GM21737 (cell line): ENCODE data around the gene TBC1D10A.

Source experiments
- ATAC-seq: cut with Tn5 transposase; IDR thresholded peaks from one replicate; pipeline ENCODE4 v1.9.1; 2021; ENCODE audit warnings: mild to moderate bottlenecking, moderate library complexity; ENCODE audit not compliant: unreplicated experiment

Gene TBC1D10A

DNA sequence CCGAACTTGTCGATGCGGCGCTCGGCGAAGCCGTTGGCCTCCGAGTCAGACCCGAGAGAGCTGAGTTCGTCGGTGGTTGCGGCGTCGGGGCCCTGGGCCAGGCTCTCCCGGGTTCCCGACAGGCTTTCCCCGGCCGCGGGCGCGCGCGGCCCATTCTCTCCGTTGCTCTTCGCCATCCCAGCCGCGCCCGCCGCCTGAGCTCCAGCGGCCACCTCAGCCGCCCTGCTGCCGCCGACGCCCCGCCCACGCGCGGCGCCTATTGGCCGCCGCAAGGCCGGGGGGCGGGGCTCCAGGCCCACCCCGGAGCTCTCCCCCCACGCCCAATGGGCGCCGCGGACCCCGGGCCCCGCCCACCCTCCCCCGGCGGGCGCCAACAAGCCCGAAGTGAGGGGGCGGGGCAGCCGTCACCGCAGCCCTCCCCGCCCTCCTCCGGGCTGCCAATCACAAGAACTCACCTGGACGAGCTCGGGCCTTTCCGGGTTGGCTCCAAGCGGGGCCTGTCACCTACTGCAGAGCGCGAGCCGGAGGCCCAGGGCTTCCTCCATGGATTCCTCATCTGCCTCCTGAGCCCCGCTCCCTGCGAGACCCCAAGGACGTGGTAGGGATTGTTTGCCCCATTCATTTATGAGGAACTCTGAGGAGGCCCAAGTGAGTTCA lies at the start of gene TBC1D10A:
TSS of gene TBC1D10A (minus strand) at position 236 of the 657 bp plus-strand sequence. CDS start at position 176, 60 bp downstream.
- peak; percentile 82 for ATAC-seq

- ATAC-seq, result no peak
Observed at GRCh38 chr22:30375312-30375849, 48.6 kb upstream of the TBC1D10A start.

DNA sequence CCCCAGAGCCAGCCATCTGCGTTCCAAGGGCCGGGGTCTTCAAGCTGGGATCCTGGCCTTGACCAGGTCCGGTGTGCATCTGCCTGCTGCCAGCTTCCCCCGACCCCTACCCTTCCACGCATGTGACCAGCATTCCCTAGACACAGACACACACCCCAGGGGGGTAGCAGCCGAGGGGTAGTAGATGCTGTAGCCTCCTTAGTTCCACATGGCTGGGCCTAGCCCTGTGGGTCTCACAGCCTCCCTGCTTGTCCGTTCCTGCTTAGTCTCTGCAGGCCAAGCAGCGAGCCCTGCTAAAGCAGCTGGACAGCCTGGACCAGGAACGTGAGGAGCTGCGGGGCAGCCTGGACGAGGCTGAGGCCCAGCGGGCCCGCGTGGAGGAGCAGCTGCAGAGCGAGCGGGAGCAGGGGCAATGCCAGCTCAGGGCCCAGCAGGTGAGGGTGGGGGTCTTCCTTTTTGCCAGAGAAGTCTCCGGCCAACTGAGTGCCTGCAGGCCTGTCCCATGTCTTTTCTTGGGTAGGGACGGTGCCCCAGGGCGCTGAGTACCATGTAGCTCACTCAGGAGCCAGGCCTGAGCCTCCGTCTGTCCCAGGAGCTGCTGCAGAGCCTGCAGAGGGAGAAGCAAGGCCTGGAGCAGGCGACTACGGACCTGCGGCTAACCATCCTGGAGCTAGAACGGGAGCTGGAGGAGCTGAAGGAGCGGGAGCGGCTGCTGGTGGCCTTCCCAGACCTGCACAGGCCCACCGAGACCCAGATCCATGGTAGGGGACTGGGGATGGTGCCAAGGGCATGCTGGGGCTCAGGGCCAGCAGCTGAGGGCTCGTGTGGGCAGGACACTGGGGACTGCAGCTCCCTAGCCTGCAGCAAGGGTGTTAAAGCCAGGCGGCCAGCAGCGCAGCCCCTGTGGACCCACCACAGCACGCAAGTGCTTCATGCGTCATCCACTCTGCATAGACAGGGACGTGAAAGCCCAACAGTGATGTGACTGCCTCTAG lies 46.9 kb upstream of the TBC1D10A start:
- ATAC-seq, result no peak

GRCh38 chr22:30372915-30373314 lies 46.2 kb upstream of the TBC1D10A start:
- ATAC-seq, result no peak

GRCh38 chr22:30371981-30372380 lies 45.2 kb upstream of the TBC1D10A start:
- no peak for ATAC-seq

DNA sequence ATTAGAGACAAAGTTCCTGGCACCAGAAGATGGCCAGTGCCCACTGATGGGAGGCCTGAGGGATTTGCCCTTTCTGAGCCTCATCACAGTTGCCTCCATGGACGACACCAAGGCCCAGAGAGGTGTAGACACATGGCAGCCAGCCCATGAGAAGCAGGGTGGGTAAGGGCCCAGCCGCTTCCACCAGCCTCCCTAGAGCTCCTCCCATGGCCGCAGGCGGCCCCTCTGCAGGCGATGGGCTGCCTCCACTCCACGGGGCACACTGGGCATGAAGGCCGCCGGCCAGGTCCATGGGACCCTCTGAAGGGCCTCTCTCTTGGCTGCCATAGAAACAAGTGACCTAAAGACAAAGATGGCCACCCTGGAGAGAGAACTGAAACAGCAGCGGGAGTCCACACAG lies 44.6 kb upstream of the TBC1D10A start:
- no peak for ATAC-seq

GRCh38 chr22:30370641-30371230 lies 44.0 kb upstream of the TBC1D10A start:
- ATAC-seq, result no peak

DNA sequence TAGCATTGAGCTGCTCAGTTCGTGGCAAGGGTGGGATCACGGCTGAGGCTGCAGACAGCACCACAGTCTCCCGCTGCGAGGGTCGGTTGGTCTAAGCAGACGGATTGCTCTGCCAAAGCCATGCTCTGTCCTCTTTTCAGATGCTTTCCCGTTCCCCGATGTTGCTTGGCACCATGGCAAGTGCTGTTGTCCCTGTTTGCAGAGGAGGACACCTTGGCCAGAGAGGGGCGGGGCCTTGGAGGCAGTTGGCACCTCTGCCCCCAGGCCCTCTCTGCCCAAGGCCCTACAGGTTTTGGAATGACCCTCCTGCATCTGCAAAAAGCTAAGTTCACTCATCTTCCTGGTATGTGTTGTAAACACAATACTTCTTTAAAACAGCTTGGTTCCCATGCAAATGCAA lies 41.7 kb upstream of the TBC1D10A start:
- no peak for ATAC-seq

DNA sequence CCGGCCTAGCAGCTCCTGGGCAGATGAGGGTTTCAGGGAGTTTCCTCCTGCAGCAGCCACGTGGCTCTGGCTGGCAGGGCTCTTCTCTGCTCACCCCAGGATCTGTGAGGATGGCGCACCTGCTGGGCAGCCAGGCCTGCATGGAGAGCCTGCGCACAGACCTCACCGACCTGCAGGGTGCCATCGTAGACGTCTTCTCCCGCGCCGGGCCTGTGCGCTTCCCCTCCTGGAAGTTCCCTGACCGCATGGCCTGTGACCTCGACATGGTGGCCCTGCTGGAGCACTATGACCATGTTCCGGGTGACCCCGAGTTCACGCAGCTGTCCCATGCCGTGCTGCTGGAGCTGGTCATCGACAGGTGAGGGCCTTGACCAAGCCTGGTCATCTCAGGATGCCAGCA lies 39.1 kb upstream of the TBC1D10A start:
- no peak for ATAC-seq

- ATAC-seq, result no peak
Observed at GRCh38 chr22:30362651-30363281, 36.0 kb upstream of the TBC1D10A start.

DNA sequence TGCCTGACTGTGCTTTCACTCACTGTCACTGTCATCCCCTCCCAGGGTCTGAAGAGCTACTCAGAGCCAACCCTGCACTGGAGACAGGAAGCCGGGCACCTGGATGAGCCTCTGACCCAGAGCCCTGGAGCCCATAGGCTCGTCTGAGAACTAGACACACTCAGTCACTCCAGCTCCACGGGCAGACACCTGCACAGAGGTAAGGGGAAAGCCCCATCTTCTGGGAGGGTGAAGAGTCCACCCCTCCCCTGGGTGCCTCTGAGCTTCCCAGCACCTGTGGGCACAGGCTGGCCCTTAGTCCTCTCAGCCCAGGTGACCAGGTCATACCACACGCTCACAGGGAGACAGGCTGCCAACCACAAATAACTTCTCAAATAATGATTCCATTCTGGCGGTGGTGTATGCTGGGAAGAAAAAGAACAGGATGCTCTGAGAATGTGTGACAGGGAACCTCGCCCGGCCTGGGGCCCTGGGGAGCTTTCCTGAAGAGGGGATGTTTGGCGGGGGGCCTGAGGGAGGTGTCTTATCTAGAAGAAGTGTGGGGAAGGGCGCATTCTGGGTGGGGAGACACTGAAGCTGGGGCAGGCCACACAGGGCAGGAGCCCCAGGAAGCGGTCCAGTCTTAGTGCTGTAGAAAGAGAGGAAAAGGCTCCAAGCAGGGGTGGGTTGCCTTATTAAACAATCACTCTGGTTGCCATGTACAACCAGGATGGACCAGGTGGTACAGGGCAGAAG lies 35.3 kb upstream of the TBC1D10A start:
- ATAC-seq, result no peak

DNA sequence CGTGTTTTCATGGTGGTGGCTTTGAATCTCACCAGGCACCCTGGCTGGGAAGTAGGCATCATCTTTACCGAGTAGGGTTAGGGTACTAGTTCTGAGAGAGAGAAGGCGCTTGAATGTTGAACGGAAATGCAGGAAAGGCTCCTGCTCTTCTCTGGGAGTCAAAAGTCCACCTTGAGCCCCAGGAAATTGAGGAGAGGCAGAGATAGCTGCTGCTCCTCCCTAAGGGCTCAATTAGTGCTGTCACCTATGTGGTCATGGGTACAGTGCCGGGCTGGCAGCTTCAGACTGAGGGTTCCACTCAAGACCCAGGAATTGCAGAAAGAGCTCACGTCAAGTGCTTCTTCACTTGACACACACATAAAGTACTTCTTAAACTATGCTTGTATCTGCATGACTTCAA lies 31.8 kb upstream of the TBC1D10A start:
- no peak for ATAC-seq

DNA sequence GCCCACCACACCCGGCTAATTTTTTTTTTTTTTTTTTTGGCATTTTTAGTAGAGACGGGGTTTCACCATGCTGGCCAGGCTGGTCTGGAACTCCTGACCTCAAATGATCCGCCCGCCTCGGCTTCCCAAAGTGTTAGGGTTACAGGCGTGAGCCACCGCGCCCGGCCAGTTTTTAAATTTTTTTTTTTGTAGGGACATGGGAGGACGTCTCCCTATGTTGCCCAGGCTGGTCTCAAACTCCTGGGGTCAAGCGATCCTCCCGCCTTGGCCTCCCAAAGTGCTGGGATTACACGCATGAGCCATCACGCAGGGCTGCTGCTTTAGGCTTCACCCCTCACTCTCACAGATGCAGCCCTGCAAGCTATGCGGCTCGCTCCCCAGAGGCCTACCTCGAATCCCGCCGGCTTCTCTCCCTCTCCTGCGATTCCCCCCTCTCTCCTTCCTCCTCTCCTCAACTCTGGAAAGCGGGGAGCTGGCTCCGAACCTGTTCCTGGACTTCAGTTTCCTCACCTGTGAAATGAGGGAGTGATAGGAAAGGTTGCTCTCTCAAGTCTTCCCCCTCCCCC lies 31.0 kb upstream of the TBC1D10A start:
- no peak for ATAC-seq

DNA sequence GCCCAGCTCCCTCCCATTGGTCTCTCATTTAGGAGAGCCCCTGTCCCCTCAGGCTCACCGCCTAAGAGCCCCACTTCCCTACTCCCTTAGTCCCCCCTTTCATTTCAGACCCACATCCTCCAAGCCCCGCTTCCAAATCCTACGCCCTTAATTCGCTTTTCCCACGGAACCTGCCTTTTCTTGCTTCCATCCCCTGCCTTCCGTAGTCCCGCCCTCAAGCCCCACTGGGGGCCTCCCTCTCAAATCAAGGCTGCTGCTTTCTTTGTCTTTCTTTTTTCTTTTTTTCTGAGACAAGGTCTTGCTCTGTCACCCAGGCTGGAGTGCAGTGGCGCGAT lies 30.5 kb upstream of the TBC1D10A start:
- no peak for ATAC-seq

DNA sequence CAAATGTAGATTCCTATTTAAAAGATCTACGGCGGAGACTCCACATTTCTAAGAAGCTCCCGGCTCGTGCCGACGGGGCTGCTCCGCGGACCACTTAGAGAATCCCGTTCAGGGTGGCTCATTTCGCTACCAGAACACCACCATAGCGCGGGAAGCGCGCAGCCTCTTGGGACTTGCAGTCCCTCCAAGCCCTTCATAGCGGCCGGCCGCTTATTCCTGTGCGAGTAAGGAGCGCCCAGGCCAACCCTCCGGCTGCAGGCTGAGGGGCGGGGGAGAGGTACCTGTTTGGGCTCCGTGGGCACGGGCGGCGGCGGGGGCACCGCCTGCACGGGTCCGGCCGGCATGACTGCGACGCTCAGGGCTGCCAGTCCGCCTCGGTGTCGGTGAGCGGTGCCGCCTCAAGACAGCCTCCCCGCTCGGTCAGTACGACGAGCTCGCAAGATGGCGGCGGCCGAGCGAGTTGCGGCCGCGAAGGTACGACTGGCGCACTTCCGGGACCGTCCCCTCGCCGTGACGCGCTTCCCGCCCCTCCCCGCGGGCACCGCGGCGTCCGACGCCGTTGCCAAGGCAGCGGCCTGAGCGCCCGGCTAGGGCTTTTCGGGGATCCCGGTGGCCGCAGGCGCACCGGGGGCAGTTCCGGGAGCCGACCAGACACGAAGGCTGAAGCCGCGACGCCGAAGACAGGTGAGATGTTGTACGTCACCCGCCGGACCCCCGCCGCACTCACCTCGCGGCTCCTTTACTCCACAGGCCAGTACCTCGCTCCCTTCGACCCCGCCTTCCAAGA lies 29.9 kb upstream of the TBC1D10A start, which contains the start of the genes CCDC157 and SF3A1:
TSS of gene CCDC157 (plus strand) at position 559 of the 787 bp plus-strand sequence. CDS start 8,994 bp downstream, outside the sequence.
TSS of gene SF3A1 (minus strand) at position 446 of the 787 bp plus-strand sequence. CDS start at position 344, 102 bp downstream.
- ATAC-seq, result peak; percentile 82

GRCh38 chr22:30354644-30355043 lies 27.9 kb upstream of the TBC1D10A start:
- ATAC-seq, result no peak

DNA sequence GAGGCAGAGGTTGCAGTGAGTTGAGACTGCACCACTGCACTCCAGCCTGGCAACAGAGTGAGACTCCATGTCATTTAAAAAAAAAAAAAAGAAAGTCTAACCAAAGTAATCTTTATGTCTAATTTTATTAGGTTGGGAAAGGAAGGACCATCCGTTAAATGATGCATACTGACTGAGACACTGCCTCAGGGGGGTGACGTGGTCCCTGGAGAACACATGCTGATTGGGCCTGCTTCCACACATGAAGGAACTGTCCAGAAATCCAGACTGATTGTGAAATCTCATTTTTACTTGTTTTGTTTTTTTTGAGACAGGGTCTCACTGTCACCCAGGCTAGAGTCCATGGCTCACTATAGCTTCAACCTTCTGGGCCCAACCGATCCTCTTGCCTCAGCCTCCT lies 24.5 kb upstream of the TBC1D10A start:
- ATAC-seq, result no peak

GRCh38 chr22:30348809-30349208 lies 22.1 kb upstream of the TBC1D10A start:
- no peak for ATAC-seq

- ATAC-seq, result no peak
Observed at GRCh38 chr22:30348404-30348803, 21.7 kb upstream of the TBC1D10A start.
